ENCODE data around the gene CYB5R3. TPM values are rescaled to one million over a fixed set of nuclear protein-coding genes. Genes with fewer than 3 reads are reported as not detected.

The CYB5R3 gene
- polyA plus RNA-seq, 2 of the 4 experiments (the other 2 are of a cell fraction) = 30.8 to 51.8 TPM

DNA sequence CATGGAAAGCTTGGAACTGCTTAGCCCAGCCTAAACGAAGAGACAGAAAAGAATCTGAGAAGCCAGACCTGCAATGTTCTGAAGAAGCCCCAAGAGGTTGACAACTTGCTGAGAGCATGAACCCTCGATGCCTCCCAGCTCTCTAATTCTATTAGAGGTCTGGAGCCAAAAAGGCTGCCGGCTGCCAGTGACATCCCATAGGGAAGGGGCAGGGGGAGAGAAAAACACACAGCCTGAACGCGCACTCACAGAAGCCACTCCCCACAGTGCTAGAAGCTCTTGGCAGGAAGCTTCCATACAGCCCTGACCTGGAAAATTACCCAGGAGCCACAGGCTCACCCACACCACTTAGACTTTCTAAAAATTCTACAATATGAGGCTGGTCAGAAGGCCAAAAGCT lies 52.9 kb downstream of the CYB5R3 start:
- Histone ChIP-seq H3K4me3 (no peak overlapping the region), H3K4me1 (no peaks in the 10 kb centered on the region), H3K4me2 (no peak overlapping the region), H3K27ac (no peak overlapping the region), H3K9me3 (no peaks in the 10 kb centered on the region)
- TF ChIP-seq NFE2L2 (conservative IDR thresholded peaks at IDR 0.05; ENCODE audit: low read length) (no peak), ZSCAN20 (CRISPR knock-in tag; IDR thresholded peaks at IDR 0.05) (no peak), CEBPB (IDR thresholded peaks at IDR 0.05) (no peak), EHF (CRISPR knock-in tag; IDR thresholded peaks at IDR 0.05) (no peak), ESRRA (IDR thresholded peaks at IDR 0.05; ENCODE audit: borderline replicate concordance, low read length) (no peak), RAD21 (conservative IDR thresholded peaks at IDR 0.05 in 1 of 2, IDR thresholded peaks at IDR 0.05 in 1 of 2) (no peak), JUN (IDR thresholded peaks at IDR 0.05) (no peak), EHMT2 (IDR thresholded peaks at IDR 0.05; ENCODE audit: low read depth) (no peak), POLR2A (IDR thresholded peaks at IDR 0.05; ENCODE audit: low read length) (no peak)
- TF ChIP-seq, protein P1, sequence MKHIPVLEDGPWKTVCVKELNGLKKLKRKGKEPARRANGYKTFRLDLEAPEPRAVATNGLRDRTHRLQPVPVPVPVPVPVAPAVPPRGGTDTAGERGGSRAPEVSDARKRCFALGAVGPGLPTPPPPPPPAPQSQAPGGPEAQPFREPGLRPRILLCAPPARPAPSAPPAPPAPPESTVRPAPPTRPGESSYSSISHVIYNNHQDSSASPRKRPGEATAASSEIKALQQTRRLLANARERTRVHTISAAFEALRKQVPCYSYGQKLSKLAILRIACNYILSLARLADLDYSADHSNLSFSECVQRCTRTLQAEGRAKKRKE (CRISPR knock-in tag; IDR thresholded peaks at IDR 0.05; ENCODE audit: low read depth) = no peak
- TF ChIP-seq, protein P2, sequence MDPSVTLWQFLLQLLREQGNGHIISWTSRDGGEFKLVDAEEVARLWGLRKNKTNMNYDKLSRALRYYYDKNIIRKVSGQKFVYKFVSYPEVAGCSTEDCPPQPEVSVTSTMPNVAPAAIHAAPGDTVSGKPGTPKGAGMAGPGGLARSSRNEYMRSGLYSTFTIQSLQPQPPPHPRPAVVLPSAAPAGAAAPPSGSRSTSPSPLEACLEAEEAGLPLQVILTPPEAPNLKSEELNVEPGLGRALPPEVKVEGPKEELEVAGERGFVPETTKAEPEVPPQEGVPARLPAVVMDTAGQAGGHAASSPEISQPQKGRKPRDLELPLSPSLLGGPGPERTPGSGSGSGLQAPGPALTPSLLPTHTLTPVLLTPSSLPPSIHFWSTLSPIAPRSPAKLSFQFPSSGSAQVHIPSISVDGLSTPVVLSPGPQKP (IDR thresholded peaks at IDR 0.05; ENCODE audit: low read depth, low read length) = no peak
- WGBS (ENCODE audit: missing lambda C conversion rate) = 93% methylated on average over 5 of the region's 5 CpGs
- CTCF ChIA-PET = no interaction called here
- FAIRE-seq = no peak
- ATAC-seq = no peak
- POLR2A ChIA-PET = no interaction called here
- no peak for DNase-seq (ENCODE audit: low read depth in 1 of 2, low spot score in 1 of 2)

DNA sequence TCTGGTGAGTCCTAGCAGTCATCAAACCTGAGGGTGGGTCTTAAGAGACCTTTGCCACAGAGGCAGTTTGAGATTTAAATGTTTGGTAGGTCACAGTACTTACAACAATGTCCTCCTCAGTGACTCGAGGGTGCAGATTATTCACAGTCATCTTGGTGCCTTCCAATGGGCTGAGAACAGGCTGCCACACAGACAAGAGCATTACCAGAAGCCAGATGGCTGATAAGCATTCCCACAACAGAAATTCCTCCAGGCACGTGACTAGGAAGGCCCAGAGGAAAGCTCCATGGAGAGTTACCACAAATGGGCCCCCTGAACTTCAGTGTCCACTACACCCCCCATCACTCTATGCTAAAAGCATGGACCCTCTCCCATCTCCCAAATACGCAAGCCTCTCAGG lies 53.8 kb downstream of the CYB5R3 start:
- no peak for ATAC-seq
- DNase-seq (ENCODE audit: low read depth in 1 of 2, low spot score in 1 of 2) = no peak
- no peak overlapping the region for H3K27ac ChIP-seq
- ChIA-PET POLR2A (no interaction called here), CTCF (no interaction called here)
- no peak overlapping the region for H3K4me2 ChIP-seq
- no peaks in the 10 kb centered on the region for H3K9me3 ChIP-seq
- H3K4me1 ChIP-seq = no peaks in the 10 kb centered on the region
- no peak overlapping the region for H3K4me3 ChIP-seq
- TF ChIP-seq KDM5A (IDR thresholded peaks at IDR 0.05) (no peak), RARB (CRISPR knock-in tag; IDR thresholded peaks at IDR 0.05) (no peak), POLR2A (IDR thresholded peaks at IDR 0.05; ENCODE audit: low read length) (no peak), FOSB (CRISPR knock-in tag; IDR thresholded peaks at IDR 0.05) (no peak), TP53 (CRISPR knock-in tag; IDR thresholded peaks at IDR 0.05) (no peak), FOSL2 (IDR thresholded peaks at IDR 0.05) (no peak), FOSL2 (CRISPR knock-in tag; IDR thresholded peaks at IDR 0.05) (no peak), HOXA7 (CRISPR knock-in tag; IDR thresholded peaks at IDR 0.05) (no peak), RNF2 (IDR thresholded peaks at IDR 0.05; ENCODE audit: borderline replicate concordance, low read depth) (no peak), MYC (IDR thresholded peaks at IDR 0.05; ENCODE audit: borderline replicate concordance, low read length) (no peak)
- TF ChIP-seq, protein P1 (CRISPR knock-in tag; IDR thresholded peaks at IDR 0.05; ENCODE audit: low read depth) = no peak
- FAIRE-seq = no peak
- WGBS (ENCODE audit: missing lambda C conversion rate) = 67% methylated on average over 2 of the region's 3 CpGs

DNA sequence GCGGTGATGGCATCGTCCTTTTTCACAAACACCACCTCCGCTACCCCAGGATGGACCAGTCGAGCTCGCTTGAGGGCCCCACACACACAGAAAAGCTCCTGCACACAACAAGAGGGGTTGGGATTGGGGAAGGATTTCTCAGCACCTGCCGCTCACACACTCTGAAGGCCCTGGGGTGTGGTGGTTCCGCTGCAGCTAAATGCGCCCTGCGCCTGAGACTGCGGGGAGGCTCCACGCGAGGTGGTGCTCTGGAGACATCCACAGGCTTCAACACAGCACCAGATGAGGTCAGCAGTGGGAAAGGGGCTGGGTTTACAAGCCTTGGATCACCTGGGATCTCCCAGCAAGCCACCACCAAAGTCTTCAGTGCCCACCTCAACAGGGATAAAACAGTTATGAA lies 57.2 kb downstream of the CYB5R3 start:
- Histone ChIP-seq H3K4me2 (no peak overlapping the region), H3K9me3 (no peaks in the 10 kb centered on the region), H3K27ac (no peak overlapping the region), H3K4me1 (no peaks in the 10 kb centered on the region), H3K4me3 (no peak overlapping the region)
- no peak for FAIRE-seq
- no peak for DNase-seq (ENCODE audit: low read depth in 1 of 2, low spot score in 1 of 2)
- ATAC-seq = no peak
- 97% methylated on average over 8 of the region's 12 CpGs for WGBS (ENCODE audit: missing lambda C conversion rate)
- ChIA-PET POLR2A (no interaction called here), CTCF (no interaction called here)
- TF ChIP-seq ZSCAN20 (CRISPR knock-in tag; IDR thresholded peaks at IDR 0.05) (no peak), CEBPB (IDR thresholded peaks at IDR 0.05) (no peak), SMC3 (IDR thresholded peaks at IDR 0.05) (no peak), MAZ (IDR thresholded peaks at IDR 0.05; ENCODE audit: borderline replicate concordance, low read depth, low read length) (no peak), MAFK (IDR thresholded peaks at IDR 0.05; ENCODE audit: partially characterized antibody) (no peak), EHMT2 (IDR thresholded peaks at IDR 0.05; ENCODE audit: low read depth) (no peak), RARB (CRISPR knock-in tag; IDR thresholded peaks at IDR 0.05) (no peak), FOSB (CRISPR knock-in tag; IDR thresholded peaks at IDR 0.05) (no peak), ZFP36 (IDR thresholded peaks at IDR 0.05; ENCODE audit: borderline replicate concordance, partially characterized antibody) (no peak), TFCP2L1 (CRISPR knock-in tag; IDR thresholded peaks at IDR 0.05) (no peak), GATA3 (IDR thresholded peaks at IDR 0.05; ENCODE audit: borderline replicate concordance) (no peak), CBX2 (IDR thresholded peaks at IDR 0.05; ENCODE audit: borderline replicate concordance, low read depth) (no peak), RNF2 (IDR thresholded peaks at IDR 0.05; ENCODE audit: borderline replicate concordance, low read depth) (no peak)
- TF ChIP-seq, protein P3, sequence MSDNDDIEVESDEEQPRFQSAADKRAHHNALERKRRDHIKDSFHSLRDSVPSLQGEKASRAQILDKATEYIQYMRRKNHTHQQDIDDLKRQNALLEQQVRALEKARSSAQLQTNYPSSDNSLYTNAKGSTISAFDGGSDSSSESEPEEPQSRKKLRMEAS (IDR thresholded peaks at IDR 0.05) = no peak
- TF ChIP-seq, protein P4, sequence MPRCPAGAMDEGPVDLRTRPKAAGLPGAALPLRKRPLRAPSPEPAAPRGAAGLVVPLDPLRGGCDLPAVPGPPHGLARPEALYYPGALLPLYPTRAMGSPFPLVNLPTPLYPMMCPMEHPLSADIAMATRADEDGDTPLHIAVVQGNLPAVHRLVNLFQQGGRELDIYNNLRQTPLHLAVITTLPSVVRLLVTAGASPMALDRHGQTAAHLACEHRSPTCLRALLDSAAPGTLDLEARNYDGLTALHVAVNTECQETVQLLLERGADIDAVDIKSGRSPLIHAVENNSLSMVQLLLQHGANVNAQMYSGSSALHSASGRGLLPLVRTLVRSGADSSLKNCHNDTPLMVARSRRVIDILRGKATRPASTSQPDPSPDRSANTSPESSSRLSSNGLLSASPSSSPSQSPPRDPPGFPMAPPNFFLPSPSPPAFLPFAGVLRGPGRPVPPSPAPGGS (IDR thresholded peaks at IDR 0.05) = no peak
